Placental epithelial cell (primary cell): ENCODE data around the gene SRCIN1. TPM values are rescaled to one million over a fixed set of nuclear protein-coding genes. Genes with fewer than 3 reads are reported as not detected.

Source experiments
- total RNA-seq: library from RNA; depleted of rRNA; stranded (reverse); fragments of >200 nt; gene quantifications from 2 replicates; pipeline ENCODE4 v1.2.3, GENCODE V29; 2012

Gene SRCIN1, protein sequence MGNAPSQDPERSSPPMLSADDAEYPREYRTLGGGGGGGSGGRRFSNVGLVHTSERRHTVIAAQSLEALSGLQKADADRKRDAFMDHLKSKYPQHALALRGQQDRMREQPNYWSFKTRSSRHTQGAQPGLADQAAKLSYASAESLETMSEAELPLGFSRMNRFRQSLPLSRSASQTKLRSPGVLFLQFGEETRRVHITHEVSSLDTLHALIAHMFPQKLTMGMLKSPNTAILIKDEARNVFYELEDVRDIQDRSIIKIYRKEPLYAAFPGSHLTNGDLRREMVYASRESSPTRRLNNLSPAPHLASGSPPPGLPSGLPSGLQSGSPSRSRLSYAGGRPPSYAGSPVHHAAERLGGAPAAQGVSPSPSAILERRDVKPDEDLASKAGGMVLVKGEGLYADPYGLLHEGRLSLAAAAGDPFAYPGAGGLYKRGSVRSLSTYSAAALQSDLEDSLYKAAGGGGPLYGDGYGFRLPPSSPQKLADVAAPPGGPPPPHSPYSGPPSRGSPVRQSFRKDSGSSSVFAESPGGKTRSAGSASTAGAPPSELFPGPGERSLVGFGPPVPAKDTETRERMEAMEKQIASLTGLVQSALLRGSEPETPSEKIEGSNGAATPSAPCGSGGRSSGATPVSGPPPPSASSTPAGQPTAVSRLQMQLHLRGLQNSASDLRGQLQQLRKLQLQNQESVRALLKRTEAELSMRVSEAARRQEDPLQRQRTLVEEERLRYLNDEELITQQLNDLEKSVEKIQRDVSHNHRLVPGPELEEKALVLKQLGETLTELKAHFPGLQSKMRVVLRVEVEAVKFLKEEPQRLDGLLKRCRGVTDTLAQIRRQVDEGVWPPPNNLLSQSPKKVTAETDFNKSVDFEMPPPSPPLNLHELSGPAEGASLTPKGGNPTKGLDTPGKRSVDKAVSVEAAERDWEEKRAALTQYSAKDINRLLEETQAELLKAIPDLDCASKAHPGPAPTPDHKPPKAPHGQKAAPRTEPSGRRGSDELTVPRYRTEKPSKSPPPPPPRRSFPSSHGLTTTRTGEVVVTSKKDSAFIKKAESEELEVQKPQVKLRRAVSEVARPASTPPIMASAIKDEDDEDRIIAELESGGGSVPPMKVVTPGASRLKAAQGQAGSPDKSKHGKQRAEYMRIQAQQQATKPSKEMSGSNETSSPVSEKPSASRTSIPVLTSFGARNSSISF
- 0.22 TPM in 1 of 2 replicates, not detected in the other for total RNA-seq

GRCh38 chr17:38605841-38606645 is at the start of gene SRCIN1:
Gene SRCIN1 (minus strand): TSS chr17:38605952. CDS start chr17:38605705, 247 bp downstream.

Other genes starting within 250 kb of the SRCIN1 start
- 24.3 and 39.5 TPM in 2 replicates for gene ARHGAP23, start 177.5 kb downstream of the SRCIN1 start, total RNA-seq
- 2.4 and 6.2 TPM in 2 replicates for gene EPOP, start 69.0 kb upstream of the SRCIN1 start, total RNA-seq
- 42.8 and 49.0 TPM in 2 replicates for gene MLLT6, start 99.3 kb upstream of the SRCIN1 start, total RNA-seq
- gene CISD3, start 124.4 kb upstream of the SRCIN1 start, total RNA-seq = 3.5 and 4.3 TPM in 2 replicates
- gene PCGF2, start 142.4 kb upstream of the SRCIN1 start, total RNA-seq = 3.4 and 6.3 TPM in 2 replicates
- 150 and 406 TPM in 2 replicates for gene PSMB3, start 146.8 kb upstream of the SRCIN1 start, total RNA-seq
- 36.5 and 39.0 TPM in 2 replicates for gene PIP4K2B, start 193.6 kb upstream of the SRCIN1 start, total RNA-seq
- 5.1 and 12.2 TPM in 2 replicates for gene CWC25, start 219.4 kb upstream of the SRCIN1 start, total RNA-seq
- 684 and 1,544 TPM in 2 replicates for gene RPL23, start 247.8 kb upstream of the SRCIN1 start, total RNA-seq